Testis (tissue), 2 donors: ENCODE results near the gene EXD3.

Source experiments
- POLR2A ChIP-seq: fragments of 450-650 bp; IDR thresholded peaks from one replicate; pipeline ENCODE4 v1.6.1; 2017; ENCODE audit warnings: antibody characterized with exemption, mild to moderate bottlenecking, moderate library complexity
- TF ChIP-seq, protein P1 (sequence below), 3 experiments: fragments of 450-650 bp in 2 of 3; fragments of 200-600 bp in 1 of 3; sonication (generic) in 1 of 3; IDR thresholded peaks; one replicate each; pipeline ENCODE4 v1.5.1; 2016 to 2019; ENCODE audit warnings: antibody characterized with exemption in 3 of 3, mild to moderate bottlenecking in 2 of 3, moderate library complexity in 1 of 3

DNA sequence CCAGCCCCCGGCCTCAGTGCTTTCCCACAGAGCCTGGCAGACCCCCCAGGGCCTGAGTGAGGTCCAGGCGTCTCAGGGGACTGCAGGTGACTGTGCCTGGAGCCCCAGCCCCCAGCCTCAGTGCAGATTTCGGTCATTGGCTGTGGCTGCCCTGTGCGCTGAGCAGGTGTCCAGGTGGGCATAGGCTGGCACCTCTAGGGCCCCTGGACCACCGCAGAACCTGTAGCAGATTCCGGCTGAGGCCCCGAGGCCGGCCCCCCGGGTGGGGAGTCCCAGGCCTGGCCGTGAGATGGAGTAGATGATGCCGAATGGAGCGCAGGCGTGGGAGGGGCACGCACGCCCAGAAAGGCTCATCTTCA lies 12.1 kb downstream of the EXD3 start:
- TF ChIP-seq, protein P1, sequence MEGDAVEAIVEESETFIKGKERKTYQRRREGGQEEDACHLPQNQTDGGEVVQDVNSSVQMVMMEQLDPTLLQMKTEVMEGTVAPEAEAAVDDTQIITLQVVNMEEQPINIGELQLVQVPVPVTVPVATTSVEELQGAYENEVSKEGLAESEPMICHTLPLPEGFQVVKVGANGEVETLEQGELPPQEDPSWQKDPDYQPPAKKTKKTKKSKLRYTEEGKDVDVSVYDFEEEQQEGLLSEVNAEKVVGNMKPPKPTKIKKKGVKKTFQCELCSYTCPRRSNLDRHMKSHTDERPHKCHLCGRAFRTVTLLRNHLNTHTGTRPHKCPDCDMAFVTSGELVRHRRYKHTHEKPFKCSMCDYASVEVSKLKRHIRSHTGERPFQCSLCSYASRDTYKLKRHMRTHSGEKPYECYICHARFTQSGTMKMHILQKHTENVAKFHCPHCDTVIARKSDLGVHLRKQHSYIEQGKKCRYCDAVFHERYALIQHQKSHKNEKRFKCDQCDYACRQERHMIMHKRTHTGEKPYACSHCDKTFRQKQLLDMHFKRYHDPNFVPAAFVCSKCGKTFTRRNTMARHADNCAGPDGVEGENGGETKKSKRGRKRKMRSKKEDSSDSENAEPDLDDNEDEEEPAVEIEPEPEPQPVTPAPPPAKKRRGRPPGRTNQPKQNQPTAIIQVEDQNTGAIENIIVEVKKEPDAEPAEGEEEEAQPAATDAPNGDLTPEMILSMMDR (IDR thresholded peaks at IDR 0.05) = no peak
- TF ChIP-seq POLR2A = no peak
